Measurements from ENCODE around the gene SH3PXD2B.

GRCh38 chr5:172342918-172343317 lies 111.4 kb downstream of the SH3PXD2B start:
- TF ChIP-seq CTCF (IDR thresholded peaks at IDR 0.05) = no peak
- TF ChIP-seq POLR2A (IDR thresholded peaks at IDR 0.05) = no peak

All from tibial nerve (tissue), 3 donors.